ENCODE data around the gene GLIPR2.
A peak's percentile ranks its signal among the peaks of the same experiment; 100 is the strongest.
"Not testable (repeated sequence)": the region's sequence is repeated elsewhere in the genome, so short reads cannot be mapped to it uniquely, and the experiment has no call there.

Gene GLIPR2

GRCh38 chr9:36166168-36166927 lies 29.8 kb downstream of the GLIPR2 start:
- Histone ChIP-seq H3K4me3 (ENCODE audit: low read length) (peak overlapping the region; percentile 78), H3K9me3 (replicated peaks; ENCODE audit: low read length) (no peaks in the 10 kb centered on the region), H3K27me3 (ENCODE audit: control insufficient read depth, insufficient read depth, low read length) (no peaks in the 10 kb centered on the region), H3K4me2 (ENCODE audit: low read length) (peak overlapping the region; percentile 94), H3K4me1 (ENCODE audit: control insufficient read depth, insufficient read depth, low read length) (peaks cover 48% of the 10 kb centered on the region), H3K36me3 (ENCODE audit: insufficient read depth, low read length) (peaks cover 4% of the 10 kb centered on the region), H3K9ac (ENCODE audit: low read depth, low read length) (peak overlapping the region; percentile 74)

- Histone ChIP-seq H3K27me3 (ENCODE audit: control insufficient read depth, insufficient read depth, low read length) (no peaks in the 10 kb centered on the region), H3K4me3 (ENCODE audit: low read length) (no peak within 1 kb of the TSS), H3K4me1 (ENCODE audit: control insufficient read depth, insufficient read depth, low read length) (peaks cover 22% of the 10 kb centered on the region), H3K36me3 (ENCODE audit: insufficient read depth, low read length) (no peaks in the 10 kb centered on the region), H3K9ac (ENCODE audit: low read depth, low read length) (no peak within 1 kb of the TSS), H3K4me2 (ENCODE audit: low read length) (no peak within 1 kb of the TSS), H3K9me3 (replicated peaks; ENCODE audit: low read length) (no peaks in the 10 kb centered on the region)
Measured at GRCh38 chr9:36169166-36169565, 32.6 kb downstream of the GLIPR2 start, which contains the start of gene CCIN. CCIN (plus strand) TSS chr9:36169388; CDS start chr9:36169503, 115 bp downstream.

GRCh38 chr9:36169708-36170107 lies 33.2 kb downstream of the GLIPR2 start:
- no peak overlapping the region for H3K4me3 ChIP-seq (ENCODE audit: low read length)
- no peaks in the 10 kb centered on the region for H3K27me3 ChIP-seq (ENCODE audit: control insufficient read depth, insufficient read depth, low read length)

GRCh38 chr9:36170531-36170930 lies 34.0 kb downstream of the GLIPR2 start:
- no peak overlapping the region for H3K9ac ChIP-seq (ENCODE audit: low read depth, low read length)
- no peaks in the 10 kb centered on the region for H3K9me3 ChIP-seq (replicated peaks; ENCODE audit: low read length)
- peaks cover 8% of the 10 kb centered on the region for H3K4me1 ChIP-seq (ENCODE audit: control insufficient read depth, insufficient read depth, low read length)
- H3K27me3 ChIP-seq (ENCODE audit: control insufficient read depth, insufficient read depth, low read length) = no peaks in the 10 kb centered on the region
- H3K4me2 ChIP-seq (ENCODE audit: low read length) = no peak overlapping the region
- no peak overlapping the region for H3K4me3 ChIP-seq (ENCODE audit: low read length)
- H3K36me3 ChIP-seq (ENCODE audit: insufficient read depth, low read length) = no peaks in the 10 kb centered on the region

More at GRCh38 chr9:36169708-36170107, 33.2 kb downstream of the GLIPR2 start:
- H3K9ac ChIP-seq (ENCODE audit: low read depth, low read length) = no peak overlapping the region
- H3K9me3 ChIP-seq (replicated peaks; ENCODE audit: low read length) = no peaks in the 10 kb centered on the region
- H3K4me1 ChIP-seq (ENCODE audit: control insufficient read depth, insufficient read depth, low read length) = peaks cover 16% of the 10 kb centered on the region
- no peaks in the 10 kb centered on the region for H3K36me3 ChIP-seq (ENCODE audit: insufficient read depth, low read length)
- no peak overlapping the region for H3K4me2 ChIP-seq (ENCODE audit: low read length)

GRCh38 chr9:36173861-36174260 lies 37.3 kb downstream of the GLIPR2 start:
- Histone ChIP-seq H3K9ac (ENCODE audit: low read depth, low read length) (no peak overlapping the region), H3K9me3 (replicated peaks; ENCODE audit: low read length) (no peaks in the 10 kb centered on the region), H3K4me3 (ENCODE audit: low read length) (no peak overlapping the region), H3K4me1 (ENCODE audit: control insufficient read depth, insufficient read depth, low read length) (no peaks in the 10 kb centered on the region), H3K4me2 (ENCODE audit: low read length) (no peak overlapping the region), H3K36me3 (ENCODE audit: insufficient read depth, low read length) (no peaks in the 10 kb centered on the region), H3K27me3 (ENCODE audit: control insufficient read depth, insufficient read depth, low read length) (no peaks in the 10 kb centered on the region)

GRCh38 chr9:36174271-36174670 lies 37.7 kb downstream of the GLIPR2 start:
- no peak overlapping the region for H3K4me2 ChIP-seq (ENCODE audit: low read length)
- no peak overlapping the region for H3K4me3 ChIP-seq (ENCODE audit: low read length)
- no peak overlapping the region for H3K9ac ChIP-seq (ENCODE audit: low read depth, low read length)
- no peaks in the 10 kb centered on the region for H3K9me3 ChIP-seq (replicated peaks; ENCODE audit: low read length)
- no peaks in the 10 kb centered on the region for H3K4me1 ChIP-seq (ENCODE audit: control insufficient read depth, insufficient read depth, low read length)
- no peaks in the 10 kb centered on the region for H3K36me3 ChIP-seq (ENCODE audit: insufficient read depth, low read length)
- H3K27me3 ChIP-seq (ENCODE audit: control insufficient read depth, insufficient read depth, low read length) = no peaks in the 10 kb centered on the region

GRCh38 chr9:36174731-36175130 lies 38.2 kb downstream of the GLIPR2 start:
- Histone ChIP-seq H3K4me2 (ENCODE audit: low read length) (no peak overlapping the region), H3K27me3 (ENCODE audit: control insufficient read depth, insufficient read depth, low read length) (no peaks in the 10 kb centered on the region), H3K4me1 (ENCODE audit: control insufficient read depth, insufficient read depth, low read length) (no peaks in the 10 kb centered on the region), H3K4me3 (ENCODE audit: low read length) (no peak overlapping the region), H3K36me3 (ENCODE audit: insufficient read depth, low read length) (no peaks in the 10 kb centered on the region), H3K9me3 (replicated peaks; ENCODE audit: low read length) (no peaks in the 10 kb centered on the region), H3K9ac (ENCODE audit: low read depth, low read length) (no peak overlapping the region)

GRCh38 chr9:36175209-36175608 lies 38.7 kb downstream of the GLIPR2 start:
- not testable (repeated sequence) for H3K27me3 ChIP-seq (ENCODE audit: control insufficient read depth, insufficient read depth, low read length); H3K9ac ChIP-seq (ENCODE audit: low read depth, low read length); H3K4me3 ChIP-seq (ENCODE audit: low read length); H3K36me3 ChIP-seq (ENCODE audit: insufficient read depth, low read length); H3K9me3 ChIP-seq (replicated peaks; ENCODE audit: low read length); H3K4me2 ChIP-seq (ENCODE audit: low read length); H3K4me1 ChIP-seq (ENCODE audit: control insufficient read depth, insufficient read depth, low read length)

GRCh38 chr9:36176496-36176895 lies 40.0 kb downstream of the GLIPR2 start:
- not testable (repeated sequence) for H3K36me3 ChIP-seq (ENCODE audit: insufficient read depth, low read length); H3K4me2 ChIP-seq (ENCODE audit: low read length); H3K27me3 ChIP-seq (ENCODE audit: control insufficient read depth, insufficient read depth, low read length); H3K4me3 ChIP-seq (ENCODE audit: low read length); H3K4me1 ChIP-seq (ENCODE audit: control insufficient read depth, insufficient read depth, low read length); H3K9ac ChIP-seq (ENCODE audit: low read depth, low read length); H3K9me3 ChIP-seq (replicated peaks; ENCODE audit: low read length)

- Histone ChIP-seq H3K4me3 (ENCODE audit: low read length) (no peak overlapping the region), H3K4me2 (ENCODE audit: low read length) (no peak overlapping the region), H3K27me3 (ENCODE audit: control insufficient read depth, insufficient read depth, low read length) (no peaks in the 10 kb centered on the region), H3K9me3 (replicated peaks; ENCODE audit: low read length) (no peaks in the 10 kb centered on the region), H3K9ac (ENCODE audit: low read depth, low read length) (no peak overlapping the region), H3K4me1 (ENCODE audit: control insufficient read depth, insufficient read depth, low read length) (no peaks in the 10 kb centered on the region), H3K36me3 (ENCODE audit: insufficient read depth, low read length) (no peaks in the 10 kb centered on the region)
Measured at GRCh38 chr9:36177571-36177970, 41.0 kb downstream of the GLIPR2 start.

GRCh38 chr9:36180243-36180642 lies 43.7 kb downstream of the GLIPR2 start:
- H3K4me2 ChIP-seq (ENCODE audit: low read length); H3K36me3 ChIP-seq (ENCODE audit: insufficient read depth, low read length): not testable (repeated sequence)

GRCh38 chr9:36187414-36187813 lies 50.9 kb downstream of the GLIPR2 start:
- Histone ChIP-seq H3K4me1 (ENCODE audit: control insufficient read depth, insufficient read depth, low read length) (peaks cover 21% of the 10 kb centered on the region), H3K27me3 (ENCODE audit: control insufficient read depth, insufficient read depth, low read length) (no peaks in the 10 kb centered on the region), H3K4me2 (ENCODE audit: low read length) (no peak overlapping the region), H3K4me3 (ENCODE audit: low read length) (no peak overlapping the region), H3K9ac (ENCODE audit: low read depth, low read length) (no peak overlapping the region), H3K9me3 (replicated peaks; ENCODE audit: low read length) (no peaks in the 10 kb centered on the region), H3K36me3 (ENCODE audit: insufficient read depth, low read length) (no peaks in the 10 kb centered on the region)

More at GRCh38 chr9:36180243-36180642, 43.7 kb downstream of the GLIPR2 start:
- H3K27me3 ChIP-seq (ENCODE audit: control insufficient read depth, insufficient read depth, low read length); H3K4me3 ChIP-seq (ENCODE audit: low read length); H3K4me1 ChIP-seq (ENCODE audit: control insufficient read depth, insufficient read depth, low read length); H3K9ac ChIP-seq (ENCODE audit: low read depth, low read length); H3K9me3 ChIP-seq (replicated peaks; ENCODE audit: low read length): not testable (repeated sequence)
